Measurements from ENCODE around the gene EP400.
"Not testable (repeated sequence)": the region's sequence is repeated elsewhere in the genome, so short reads cannot be mapped to it uniquely, and the experiment has no call there.

- TF ChIP-seq POLR2A (IDR thresholded peaks at IDR 0.05; ENCODE audit: low read depth, low read length); POLR2AphosphoS5 (IDR thresholded peaks at IDR 0.05; ENCODE audit: low read depth, low read length); TAF1 (IDR thresholded peaks at IDR 0.05; ENCODE audit: borderline replicate concordance, low read depth, low read length): not testable (repeated sequence)
Measured at GRCh38 chr12:131961328-131961727, 11.6 kb downstream of the EP400 start.
